Osteoblast (primary cell): Measurements from ENCODE around the gene IRF4. TPM values are rescaled to one million over a fixed set of nuclear protein-coding genes. Genes with fewer than 3 reads are reported as not detected.

ENCODE experiments used
- DNase-seq: peaks from one replicate; pipeline ENCODE4 v3.0.0; 2011; ENCODE audit warnings: low spot score, mixed read lengths; ENCODE audit not compliant: insufficient read length; ENCODE audit errors: missing footprints
- H2AFZ ChIP-seq: 2 replicates; pipeline ENCODE4 v1.6.0; 2011; ENCODE audit warnings: mild to moderate bottlenecking, low read length
- H3K27ac ChIP-seq: 2 replicates; pipeline ENCODE4 v1.5.1; 2011; ENCODE audit warnings: mild to moderate bottlenecking, low read depth, low read length, moderate library complexity
- H3K27me3 ChIP-seq: 2 replicates; pipeline ENCODE4 v1.6.0; 2012; ENCODE audit warnings: mild to moderate bottlenecking, control low read depth, inconsistent platforms, low read length, moderate library complexity; ENCODE audit not compliant: insufficient read depth
- H3K36me3 ChIP-seq: 2 replicates; pipeline ENCODE4 v1.5.1; 2011; ENCODE audit warnings: mild to moderate bottlenecking, low read length, control low read depth, moderate library complexity; ENCODE audit not compliant: insufficient read depth
- H3K4me1 ChIP-seq: 2 replicates; pipeline ENCODE4 v1.5.1; 2011; ENCODE audit warnings: mild to moderate bottlenecking, low read length, control low read depth, moderate library complexity; ENCODE audit not compliant: insufficient read depth
- H3K4me2 ChIP-seq: 2 replicates; pipeline ENCODE4 v1.6.0; 2011; ENCODE audit warnings: mild to moderate bottlenecking, low read length; ENCODE audit not compliant: insufficient read depth
- H3K4me3 ChIP-seq: fragments of 200-600 bp; sonication (generic); 3 replicates; pipeline ENCODE4 v1.5.1; 2012; ENCODE audit warnings: mild to moderate bottlenecking, low read length, inconsistent platforms; ENCODE audit not compliant: insufficient read depth
- H3K79me2 ChIP-seq: 2 replicates; pipeline ENCODE4 v1.6.0; 2012; ENCODE audit warnings: mild to moderate bottlenecking, low read length, control low read depth, inconsistent platforms; ENCODE audit not compliant: insufficient read depth
- H3K9me3 ChIP-seq: 2 replicates; pipeline ENCODE4 v1.5.1; 2011; ENCODE audit warnings: low read depth, low read length, control low read depth
- H4K20me1 ChIP-seq: 2 replicates; pipeline ENCODE4 v1.6.0; 2012; ENCODE audit warnings: mild to moderate bottlenecking, low read length, control low read depth; ENCODE audit not compliant: insufficient read depth
- CTCF ChIP-seq: IDR thresholded peaks from 2 replicates; pipeline ENCODE4 v1.5.1; 2011; ENCODE audit warnings: mild to moderate bottlenecking, low read depth, low read length, moderate library complexity; ENCODE audit errors: extremely low read depth
- total RNA-seq: library from RNA; depleted of rRNA; stranded (reverse); fragments of >200 nt; gene quantifications from 2 replicates; pipeline ENCODE4 v1.2.3, GENCODE V29; 2012

Gene IRF4
- under 0.01 TPM in 2 replicates for total RNA-seq

GRCh38 chr6:391559-392440, at the start of gene IRF4:
IRF4 (plus strand) TSS chr6:391752; CDS start chr6:393153, 1,401 bp downstream.
- Histone ChIP-seq H4K20me1 (no peaks in the 10 kb centered on the region), H3K4me2 (peak within 1 kb of the TSS; percentile 43), H3K27me3 (peaks cover 81% of the 10 kb centered on the region), H3K27ac (no peak within 1 kb of the TSS), H2AFZ (no peak within 1 kb of the TSS), H3K4me3 (peak within 1 kb of the TSS; percentile 25), H3K79me2 (no peaks in the 10 kb centered on the region), H3K4me1 (peaks cover 3% of the 10 kb centered on the region), H3K9me3 (no peaks in the 10 kb centered on the region), H3K36me3 (no peaks in the 10 kb centered on the region)
- no peak for TF ChIP-seq CTCF
- peak; percentile 75 for DNase-seq

GRCh38 chr6:341914-342831, 49.4 kb upstream of the IRF4 start:
- DNase-seq: no peak
- no peaks in the 10 kb centered on the region for H3K79me2 ChIP-seq
- H3K4me3 ChIP-seq: no peak overlapping the region
- H4K20me1 ChIP-seq: peaks cover 13% of the 10 kb centered on the region
- no peaks in the 10 kb centered on the region for H3K4me1 ChIP-seq
- no peak overlapping the region for H3K27ac ChIP-seq
- TF ChIP-seq CTCF: no peak
- no peaks in the 10 kb centered on the region for H3K36me3 ChIP-seq
- no peak overlapping the region for H2AFZ ChIP-seq
- no peak overlapping the region for H3K4me2 ChIP-seq
- no peaks in the 10 kb centered on the region for H3K27me3 ChIP-seq
- no peaks in the 10 kb centered on the region for H3K9me3 ChIP-seq

- no peaks in the 10 kb centered on the region for H3K79me2 ChIP-seq
- H3K27me3 ChIP-seq: no peaks in the 10 kb centered on the region
- H3K36me3 ChIP-seq: no peaks in the 10 kb centered on the region
- no peaks in the 10 kb centered on the region for H3K4me1 ChIP-seq
- H3K9me3 ChIP-seq: no peaks in the 10 kb centered on the region
- no peak overlapping the region for H2AFZ ChIP-seq
- TF ChIP-seq CTCF: no peak
- H4K20me1 ChIP-seq: peaks cover 11% of the 10 kb centered on the region
- no peak overlapping the region for H3K4me2 ChIP-seq
- no peak overlapping the region for H3K4me3 ChIP-seq
- no peak overlapping the region for H3K27ac ChIP-seq
- DNase-seq: no peak
These were observed 48.7 kb upstream of the IRF4 start for GRCh38 chr6:342832-343179.
